BJ (cell line): ENCODE results near the gene PCED1B. TPM values are rescaled to one million over a fixed set of nuclear protein-coding genes. Genes with fewer than 3 reads are reported as not detected.

Source experiments
- CTCF ChIA-PET: fragments of 350-600 bp; formaldehyde crosslinking; extraction: SDS; loops from one replicate; lab custom pipeline; 2021; ENCODE audit warnings: antibody characterized with exemption, inconsistent platforms; lab: Yijun Ruan, JAX
- POLR2A ChIA-PET: fragments of 300-600 bp; sonication (Branson Sonifier 250); formaldehyde crosslinking; extraction: SDS; loops from one replicate; lab custom pipeline; 2021; ENCODE audit warnings: antibody characterized with exemption; lab: Charles Lee
- DNase-seq: peaks from one replicate; pipeline ENCODE4 v3.0.0-alpha.2; 2011; ENCODE audit warnings: low read depth
- H3K27me3 ChIP-seq: 2 replicates; pipeline ENCODE4 v1.6.0; 2011; ENCODE audit warnings: low read length; ENCODE audit not compliant: control insufficient read depth, insufficient read depth
- H3K36me3 ChIP-seq: 2 replicates; pipeline ENCODE4 v1.5.1; 2011; ENCODE audit warnings: low read length; ENCODE audit not compliant: control insufficient read depth, insufficient read depth
- H3K4me3 ChIP-seq: 2 replicates; pipeline ENCODE4 v1.5.1; 2011; ENCODE audit warnings: low read depth, mild to moderate bottlenecking, control low read depth, low read length
- CTCF ChIP-seq: IDR thresholded peaks from 2 replicates; pipeline ENCODE4 v1.5.1; 2011; ENCODE audit warnings: low read depth, mild to moderate bottlenecking, control low read depth, inconsistent platforms, low read length, moderate library complexity; ENCODE audit not compliant: insufficient read depth
- polyA plus RNA-seq: library from polyadenylated mRNA; depleted of rRNA; stranded (reverse); fragments of >200 nt; gene quantifications from 2 replicates; pipeline ENCODE4 v1.2.3, GENCODE V29; 2011

PCED1B gene
- polyA plus RNA-seq, 1 experiment, result 7.8 TPM

- POLR2A ChIA-PET, result no interaction called here
- CTCF ChIA-PET, result no interaction called here
- no peak for DNase-seq
- no peak for TF ChIP-seq CTCF
- no peaks in the 10 kb centered on the region for H3K27me3 ChIP-seq
- no peaks in the 10 kb centered on the region for H3K36me3 ChIP-seq
- no peak overlapping the region for H3K4me3 ChIP-seq
Observed at GRCh38 chr12:47067771-47068431, 11.5 kb upstream of the PCED1B start.

GRCh38 chr12:47068539-47068938 lies 10.9 kb upstream of the PCED1B start:
- no peaks in the 10 kb centered on the region for H3K36me3 ChIP-seq
- ChIA-PET CTCF (interaction anchor here (0.7 to 2.5 kb wide), 3 partner anchors 11 to 618 kb away, joined by 3 to 11 read pairs (median 4); partner anchors contain the start of genes AMIGO2 and PCED1B), POLR2A (no interaction called here)
- H3K4me3 ChIP-seq, result no peak overlapping the region
- no peak for DNase-seq
- H3K27me3 ChIP-seq, result no peaks in the 10 kb centered on the region
- TF ChIP-seq CTCF, result no peak

- no peaks in the 10 kb centered on the region for H3K27me3 ChIP-seq
- no peak overlapping the region for H3K4me3 ChIP-seq
- DNase-seq, result no peak
- CTCF ChIA-PET, result interaction anchor here (0.8 to 2.5 kb wide), 7 partner anchors 9 to 327 kb away, joined by 3 to 11 read pairs (median 3); partner anchors contain the start of genes AMIGO2 and PCED1B
- POLR2A ChIA-PET, result no interaction called here
- no peak for TF ChIP-seq CTCF
- H3K36me3 ChIP-seq, result no peaks in the 10 kb centered on the region
Observed at GRCh38 chr12:47070310-47070709, 9.1 kb upstream of the PCED1B start.

- Histone ChIP-seq H3K27me3 (no peaks in the 10 kb centered on the region), H3K4me3 (no peak overlapping the region), H3K36me3 (no peaks in the 10 kb centered on the region)
- ChIA-PET POLR2A (no interaction called here), CTCF (interaction anchor here (0.9 to 2.5 kb wide), 9 partner anchors 8 to 326 kb away, joined by 3 to 11 read pairs (median 3); partner anchors contain the start of genes AMIGO2 and PCED1B)
- peak; percentile 35 for TF ChIP-seq CTCF
- no peak for DNase-seq
Observed at GRCh38 chr12:47071241-47071852, 8.1 kb upstream of the PCED1B start.

- Histone ChIP-seq H3K27me3 (no peaks in the 10 kb centered on the region), H3K36me3 (peaks cover 3% of the 10 kb centered on the region), H3K4me3 (no peak overlapping the region)
- DNase-seq, result no peak
- ChIA-PET CTCF (no interaction called here), POLR2A (no interaction called here)
- no peak for TF ChIP-seq CTCF
Observed at GRCh38 chr12:47073951-47074350, 5.5 kb upstream of the PCED1B start.
